Glutamatergic neuron (in vitro differentiated cells): Measurements from ENCODE around the gene SGPP2. TPM values are rescaled to one million over a fixed set of nuclear protein-coding genes. Genes with fewer than 3 reads are reported as not detected.

Experiments used
- DNase-seq: peaks from one replicate; pipeline ENCODE4 v3.0.0; 2022
- H3K27ac Mint-ChIP-seq: one replicate; pipeline ENCODE4 v1.8.0; 2020; ENCODE audit warnings: mild to moderate bottlenecking, mixed read lengths, inconsistent platforms; ENCODE audit not compliant: unreplicated experiment
- H3K27me3 Mint-ChIP-seq: one replicate; pipeline ENCODE4 v1.8.0; 2020; ENCODE audit warnings: mild to moderate bottlenecking, moderate library complexity, mixed read lengths, inconsistent platforms; ENCODE audit not compliant: unreplicated experiment
- H3K36me3 Mint-ChIP-seq: one replicate; pipeline ENCODE4 v1.8.0; 2020; ENCODE audit warnings: mild to moderate bottlenecking, mixed read lengths, inconsistent platforms; ENCODE audit not compliant: unreplicated experiment
- H3K4me1 Mint-ChIP-seq: one replicate; pipeline ENCODE4 v1.8.0; 2020; ENCODE audit warnings: mild to moderate bottlenecking, low read depth, mixed read lengths, inconsistent platforms; ENCODE audit not compliant: unreplicated experiment
- H3K4me3 Mint-ChIP-seq: one replicate; pipeline ENCODE4 v1.8.0; 2020; ENCODE audit warnings: mild to moderate bottlenecking, mixed read lengths, inconsistent platforms; ENCODE audit not compliant: unreplicated experiment
- H3K9me3 Mint-ChIP-seq: one replicate; pipeline ENCODE4 v1.8.0; 2020; ENCODE audit warnings: mild to moderate bottlenecking, moderate library complexity, mixed read lengths, inconsistent platforms; ENCODE audit not compliant: unreplicated experiment
- CTCF ChIP-seq: fragments of 200-600 bp; sonication (generic); IDR thresholded peaks from one replicate; pipeline ENCODE4 v1.5.0; 2021; ENCODE audit not compliant: partially characterized antibody, unreplicated experiment
- total RNA-seq: library from RNA; stranded (reverse); fragmentation: NEBNext Ultra II Directional; extraction: Animal tissue kit (Norgen Biotek cat#: 25700); gene quantifications from one replicate; pipeline ENCODE4 v1.2.1, GENCODE V29; 2021; ENCODE audit not compliant: unreplicated experiment

Gene SGPP2
- total RNA-seq, 1 donor from 2014 or later = 2.1 TPM

GRCh38 chr2:222465746-222466145 is 41.4 kb downstream of the SGPP2 start:
- Mint-ChIP-seq H3K4me1 (no peaks in the 10 kb centered on the region), H3K36me3 (peaks cover 18% of the 10 kb centered on the region), H3K9me3 (peaks cover 6% of the 10 kb centered on the region), H3K27ac (no peak overlapping the region), H3K4me3 (no peak overlapping the region), H3K27me3 (peaks cover 2% of the 10 kb centered on the region)
- DNase-seq = no peak
- TF ChIP-seq CTCF = no peak

- Mint-ChIP-seq H3K9me3 (peaks cover 2% of the 10 kb centered on the region), H3K27ac (no peak overlapping the region), H3K4me3 (no peak overlapping the region), H3K4me1 (no peaks in the 10 kb centered on the region), H3K27me3 (no peaks in the 10 kb centered on the region), H3K36me3 (no peaks in the 10 kb centered on the region)
- no peak for DNase-seq
- no peak for TF ChIP-seq CTCF
Observed at GRCh38 chr2:222468346-222468745, 44.0 kb downstream of the SGPP2 start.

GRCh38 chr2:222470802-222471468 is 46.6 kb downstream of the SGPP2 start:
- H3K27ac Mint-ChIP-seq = no peak overlapping the region
- no peak for DNase-seq
- H3K9me3 Mint-ChIP-seq = peaks cover 2% of the 10 kb centered on the region
- no peaks in the 10 kb centered on the region for H3K36me3 Mint-ChIP-seq
- peaks cover 2% of the 10 kb centered on the region for H3K4me1 Mint-ChIP-seq
- H3K27me3 Mint-ChIP-seq = no peaks in the 10 kb centered on the region
- no peak overlapping the region for H3K4me3 Mint-ChIP-seq
- TF ChIP-seq CTCF = no peak

- Mint-ChIP-seq H3K27me3 (no peaks in the 10 kb centered on the region), H3K27ac (no peak overlapping the region), H3K4me3 (no peak overlapping the region), H3K4me1 (peaks cover 6% of the 10 kb centered on the region), H3K9me3 (no peaks in the 10 kb centered on the region), H3K36me3 (no peaks in the 10 kb centered on the region)
- DNase-seq = no peak
- TF ChIP-seq CTCF = no peak
Observed at GRCh38 chr2:222477962-222478608, 53.7 kb downstream of the SGPP2 start.

GRCh38 chr2:222479859-222480258 is 55.5 kb downstream of the SGPP2 start:
- Mint-ChIP-seq H3K36me3 (no peaks in the 10 kb centered on the region), H3K9me3 (peaks cover 3% of the 10 kb centered on the region), H3K27me3 (no peaks in the 10 kb centered on the region), H3K4me3 (no peak overlapping the region), H3K4me1 (peaks cover 16% of the 10 kb centered on the region), H3K27ac (no peak overlapping the region)
- no peak for DNase-seq
- TF ChIP-seq CTCF = no peak
